HG02840 (cell line): ENCODE data around the gene MALT1.
"Not testable (repeated sequence)": the region's sequence is repeated elsewhere in the genome, so short reads cannot be mapped to it uniquely, and the experiment has no call there.

Experiments used
- ATAC-seq: cut with Tn5 transposase; IDR thresholded peaks from one replicate; pipeline ENCODE4 v1.9.1; 2021; ENCODE audit warnings: mild to moderate bottlenecking, moderate library complexity, moderate number of reproducible peaks; ENCODE audit not compliant: unreplicated experiment, low FRiP score

MALT1 gene

GRCh38 chr18:58671111-58671631, at the start of gene MALT1:
Gene MALT1 (plus strand): TSS chr18:58671465. CDS start chr18:58671644, 179 bp downstream.
- peak; percentile 82 for ATAC-seq

DNA sequence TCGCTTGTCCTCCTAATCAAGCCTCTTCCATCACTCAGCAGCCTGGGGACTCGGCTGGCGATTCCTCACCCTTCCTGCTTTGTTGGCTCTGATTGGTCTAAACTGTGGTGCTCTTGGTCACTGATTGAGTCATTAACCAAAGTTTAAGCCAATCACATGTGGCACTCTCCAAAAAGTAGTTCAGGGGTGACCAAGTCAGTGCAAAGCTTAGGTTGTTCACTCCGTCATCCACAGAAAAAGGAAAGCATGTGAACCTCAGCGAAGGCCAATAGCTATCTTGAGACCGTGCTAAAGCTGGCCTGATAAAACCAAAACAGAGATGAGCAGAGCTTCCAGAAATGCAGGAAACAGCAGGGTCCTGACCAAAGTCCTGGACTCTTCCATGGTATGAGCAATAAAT, 47.3 kb upstream of the MALT1 start:
- no peak for ATAC-seq

DNA sequence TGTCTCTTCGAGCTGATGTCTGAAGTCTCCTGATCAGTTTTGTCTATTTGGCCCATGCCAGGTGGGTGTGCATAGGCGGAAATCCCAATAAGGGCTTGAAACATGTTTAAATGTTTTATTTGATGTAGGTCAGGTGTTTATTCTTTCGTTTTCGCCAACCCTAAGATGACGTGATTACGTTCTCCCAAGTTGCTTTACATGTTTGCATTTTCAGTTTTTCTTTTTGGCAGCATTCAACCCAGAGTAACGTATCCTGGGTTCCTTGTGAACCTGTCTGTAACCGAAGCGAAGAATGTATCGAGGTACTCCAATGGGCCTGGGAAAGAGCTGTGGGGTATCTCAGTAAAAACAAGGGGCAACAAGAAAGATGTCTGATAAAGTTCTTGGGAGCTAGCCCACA, 45.4 kb upstream of the MALT1 start:
- ATAC-seq: no peak

DNA sequence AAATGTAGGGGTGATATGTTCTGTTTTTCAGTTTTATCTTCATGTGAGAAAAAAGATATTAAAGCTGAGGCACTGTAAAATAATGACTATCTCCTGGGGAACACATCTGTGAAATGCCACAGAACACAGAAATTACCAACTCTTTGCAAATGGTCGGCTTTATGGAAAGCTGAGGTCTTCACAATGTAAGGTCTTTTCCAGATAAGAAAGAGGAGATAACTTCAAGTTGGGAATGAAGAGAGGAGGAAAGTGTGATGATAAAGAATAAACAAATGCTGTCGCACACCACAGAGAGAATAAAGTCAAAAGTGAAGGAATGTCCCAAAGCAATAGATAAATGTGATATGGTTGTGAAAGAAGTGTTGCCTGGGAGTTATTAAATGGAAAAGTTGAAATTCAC, 41.2 kb upstream of the MALT1 start:
- no peak for ATAC-seq

- ATAC-seq: no peak
Measured at GRCh38 chr18:58631301-58631700, 40.0 kb upstream of the MALT1 start.

DNA sequence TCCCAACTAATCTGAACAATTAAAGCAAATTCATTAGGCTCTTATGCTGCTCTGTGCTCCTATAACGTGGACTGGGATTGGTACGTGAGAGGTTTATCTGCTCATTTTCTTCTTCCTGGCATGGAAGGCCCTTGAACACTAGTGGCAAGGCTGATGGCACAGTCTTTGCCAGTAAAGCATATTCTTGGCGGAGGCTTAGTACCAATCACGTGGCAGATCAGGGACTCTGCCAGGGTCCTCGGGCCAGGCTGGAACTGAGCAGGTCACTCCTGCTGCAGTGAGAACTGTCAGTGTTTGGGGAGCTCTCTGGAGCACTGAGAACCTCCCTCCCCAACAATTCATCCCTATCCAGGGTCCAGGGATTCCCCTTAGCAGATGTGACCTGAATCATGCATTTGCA, 38.7 kb upstream of the MALT1 start:
- ATAC-seq: no peak

DNA sequence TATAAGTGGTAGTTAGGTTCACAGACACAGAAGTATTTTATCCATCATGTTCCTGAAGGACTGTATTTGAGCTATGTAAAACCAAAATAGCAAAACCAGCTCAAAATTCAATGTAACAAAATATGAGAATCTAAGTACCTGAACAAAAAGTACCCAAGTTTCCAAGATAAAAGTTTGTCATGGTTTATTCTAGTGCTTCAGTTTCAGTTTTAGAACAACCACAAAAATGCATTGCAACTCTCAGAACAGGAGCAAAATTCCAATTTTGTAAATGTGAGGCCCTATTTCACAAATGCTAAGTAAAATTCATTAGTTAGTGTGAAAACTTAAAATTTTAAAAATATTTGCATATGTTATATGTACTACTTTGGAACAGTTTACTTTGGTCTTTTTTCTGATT, 37.4 kb upstream of the MALT1 start:
- ATAC-seq: no peak

GRCh38 chr18:58635891-58636290, 35.4 kb upstream of the MALT1 start:
- ATAC-seq: no peak

- ATAC-seq: no peak
Measured at GRCh38 chr18:58637197-58637596, 34.1 kb upstream of the MALT1 start.

GRCh38 chr18:58637946-58638345, 33.3 kb upstream of the MALT1 start:
- no peak for ATAC-seq

GRCh38 chr18:58638441-58638840, 32.8 kb upstream of the MALT1 start:
- ATAC-seq: no peak

DNA sequence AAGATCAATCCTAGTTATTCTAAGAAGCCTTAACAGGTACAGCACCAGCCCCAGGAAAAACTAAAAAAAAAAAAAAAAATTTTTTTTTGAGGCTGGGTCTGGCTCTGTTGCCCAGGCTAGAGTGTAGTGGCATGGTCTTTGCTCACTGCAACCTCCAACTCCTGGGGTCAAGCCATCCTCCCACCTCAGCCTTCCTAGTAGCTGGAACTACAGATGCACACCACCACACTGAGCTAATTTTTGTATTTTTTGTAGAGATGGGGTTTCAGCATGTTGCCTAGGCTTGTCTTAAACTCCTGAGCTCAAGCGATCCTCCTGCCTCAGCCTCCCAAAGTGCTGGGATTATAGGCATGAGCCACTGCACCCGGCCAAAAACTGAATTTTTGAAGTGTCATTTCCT, 32.0 kb upstream of the MALT1 start:
- ATAC-seq: no peak

DNA sequence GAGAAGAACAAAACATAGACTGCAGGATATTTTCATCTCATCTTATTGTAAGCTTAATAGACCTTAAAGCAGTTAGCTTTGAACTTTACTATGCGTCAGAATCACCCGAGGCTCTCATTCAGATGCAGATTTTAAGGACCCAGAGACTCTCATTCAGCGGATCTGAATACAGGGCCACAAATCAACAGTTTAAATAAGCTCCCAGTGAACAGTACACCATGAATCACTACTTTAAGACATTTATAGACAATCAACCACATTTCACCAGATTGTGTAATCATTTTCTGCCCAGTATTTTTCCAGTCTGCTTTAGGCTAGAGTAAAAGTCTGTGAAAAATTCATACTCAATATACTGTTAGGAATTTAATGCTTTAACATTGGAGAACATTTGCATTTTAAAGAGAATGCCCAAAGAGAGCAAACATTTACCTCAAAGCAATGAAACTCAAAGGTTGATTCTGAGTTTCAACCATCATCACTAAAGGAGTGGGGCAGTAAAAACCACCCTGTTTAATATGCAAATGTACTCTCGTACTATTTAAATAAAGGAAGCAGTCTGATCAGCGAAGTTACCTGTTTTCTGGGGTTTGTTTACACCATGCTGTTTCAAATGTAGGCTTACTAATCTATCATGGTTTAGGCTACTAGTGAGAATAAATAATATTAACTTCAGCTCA, 31.4 kb upstream of the MALT1 start:
- no peak for ATAC-seq

DNA sequence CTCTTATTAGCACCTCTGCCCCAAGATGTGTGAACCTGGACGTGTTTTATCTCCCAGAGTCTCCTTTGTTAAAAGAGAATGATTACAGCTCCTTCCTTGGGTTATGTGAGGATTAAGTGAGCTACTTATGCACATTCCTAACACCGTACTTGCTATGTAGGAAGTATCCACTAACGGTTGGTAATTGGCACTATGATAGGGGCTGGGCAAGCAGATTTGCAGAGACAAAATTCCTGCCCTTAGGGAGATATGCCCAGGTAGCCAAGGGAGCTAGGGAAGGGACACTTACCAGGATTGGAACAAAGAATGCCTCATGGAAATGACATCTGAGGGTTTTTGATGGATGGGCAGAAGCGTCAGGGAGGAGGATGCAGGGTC, 30.8 kb upstream of the MALT1 start:
- ATAC-seq: no peak

- ATAC-seq: no peak
Measured at GRCh38 chr18:58640891-58641610, 30.2 kb upstream of the MALT1 start.

DNA sequence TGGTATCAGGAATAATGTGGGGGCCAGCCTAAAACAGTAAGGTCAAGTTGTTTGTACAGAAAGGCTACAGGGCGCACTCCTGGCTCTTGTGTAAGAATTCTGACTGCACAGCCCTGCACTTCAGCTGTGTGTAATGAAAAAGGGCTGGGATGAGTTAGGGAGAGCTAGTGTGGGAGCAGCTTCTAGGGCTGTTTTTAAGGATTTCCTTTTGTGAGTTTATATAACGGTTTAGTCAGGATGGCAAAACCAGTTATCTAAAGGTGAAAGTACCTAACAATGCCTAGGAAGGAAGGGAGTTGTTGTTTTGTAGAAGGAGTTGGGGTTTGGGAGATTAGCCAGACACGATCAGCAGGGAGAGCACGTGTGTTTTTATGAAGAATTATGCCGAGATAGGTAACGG, 27.7 kb upstream of the MALT1 start:
- ATAC-seq: not testable (repeated sequence)

DNA sequence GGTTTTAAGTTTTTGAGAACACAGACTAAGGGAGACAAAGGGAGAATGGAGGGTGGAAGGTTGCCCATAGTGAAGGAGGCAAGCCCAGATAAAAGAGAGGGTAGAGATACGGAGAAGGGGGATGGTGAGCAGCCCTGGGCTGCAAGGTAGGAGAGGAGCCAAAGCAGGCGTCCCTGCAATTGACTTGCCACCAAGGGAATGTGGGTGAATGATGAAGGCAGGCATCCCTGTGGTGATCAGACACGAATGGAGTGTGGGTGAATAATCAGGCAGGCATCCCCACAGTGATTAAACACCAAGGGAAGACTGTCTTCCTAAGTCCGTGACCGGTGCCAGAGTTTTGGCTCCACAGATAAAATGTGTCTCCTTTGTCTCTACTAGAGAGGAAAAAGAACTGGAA, 25.9 kb upstream of the MALT1 start:
- ATAC-seq: no peak

GRCh38 chr18:58646334-58646862, 24.9 kb upstream of the MALT1 start:
- no peak for ATAC-seq

GRCh38 chr18:58649966-58650816, 21.1 kb upstream of the MALT1 start:
- ATAC-seq: peak; percentile 87

DNA sequence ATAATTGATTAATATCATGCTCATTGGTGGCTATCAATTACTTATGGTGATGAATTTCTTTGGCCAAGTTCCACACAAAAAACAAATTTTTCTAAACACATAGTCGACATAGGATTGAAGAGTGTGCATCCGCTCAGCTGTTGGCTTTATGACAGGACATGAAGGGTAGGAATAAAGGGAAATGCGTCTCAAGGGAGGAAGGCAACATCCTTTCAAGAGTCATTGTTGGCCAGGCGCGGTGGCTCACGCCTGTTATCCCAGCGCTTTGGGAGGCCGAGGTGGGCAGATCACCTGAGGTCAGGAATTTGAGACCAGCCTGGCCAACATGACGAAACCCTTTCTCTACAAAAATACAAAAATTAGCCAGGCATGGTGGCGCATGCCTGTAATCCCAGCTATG, 20.4 kb upstream of the MALT1 start:
- not testable (repeated sequence) for ATAC-seq
